ENCODE results near the gene B3GNT9.

B3GNT9 gene

DNA sequence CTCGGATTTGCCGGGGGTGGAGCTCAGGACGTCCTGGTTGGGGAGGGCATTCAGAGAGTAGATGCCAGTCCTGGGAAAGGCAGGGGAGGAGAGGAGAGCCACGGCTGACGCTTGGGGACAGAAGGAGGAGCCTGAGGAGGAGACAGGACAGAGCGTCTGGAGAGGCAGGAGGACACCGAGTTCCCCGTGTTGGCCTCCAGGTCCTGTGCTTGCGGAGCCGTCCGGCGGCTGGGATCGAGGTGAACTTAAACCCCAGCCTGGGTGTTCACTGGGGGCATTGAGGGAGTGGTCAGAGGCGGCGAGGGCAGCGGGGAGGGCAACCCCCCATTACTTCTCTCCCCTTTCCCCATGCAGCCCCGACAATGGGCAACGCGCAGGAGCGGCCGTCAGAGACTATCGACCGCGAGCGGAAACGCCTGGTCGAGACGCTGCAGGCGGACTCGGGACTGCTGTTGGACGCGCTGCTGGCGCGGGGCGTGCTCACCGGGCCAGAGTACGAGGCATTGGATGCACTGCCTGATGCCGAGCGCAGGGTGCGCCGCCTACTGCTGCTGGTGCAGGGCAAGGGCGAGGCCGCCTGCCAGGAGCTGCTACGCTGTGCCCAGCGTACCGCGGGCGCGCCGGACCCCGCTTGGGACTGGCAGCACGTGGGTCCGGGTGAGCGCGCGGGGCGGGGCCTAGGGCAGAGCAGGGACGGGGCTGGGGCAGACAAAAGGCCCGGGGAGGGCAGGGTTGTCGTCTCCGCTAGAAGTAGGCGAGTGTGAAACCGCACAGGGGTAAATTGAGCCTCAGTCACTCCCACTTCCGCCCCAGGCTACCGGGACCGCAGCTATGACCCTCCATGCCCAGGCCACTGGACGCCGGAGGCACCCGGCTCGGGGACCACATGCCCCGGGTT, 23.3 kb upstream of the B3GNT9 start:
- ChIA-PET CTCF (interaction anchor here (1.3 kb wide), 1 partner anchor 156 kb away, joined by 4 read pairs; no protein-coding TSS in a partner anchor), POLR2A (interaction anchor here (1.0 kb wide), 1 partner anchor 19 kb away, joined by 3 read pairs; no protein-coding TSS in a partner anchor)
- DNase-seq (ENCODE audit: extremely low spot score) = no peak
- TF ChIP-seq BHLHE40 (IDR thresholded peaks at IDR 0.05; ENCODE audit: borderline replicate concordance) (no peak), HDGF (IDR thresholded peaks at IDR 0.05; ENCODE audit: borderline replicate concordance) (no peak), SUZ12 (IDR thresholded peaks at IDR 0.05) (no peak), L3MBTL2 (conservative IDR thresholded peaks at IDR 0.05) (no peak), ELF4 (IDR thresholded peaks at IDR 0.05) (no peak), ARNT (IDR thresholded peaks at IDR 0.05) (no peak), FOXA1 (IDR thresholded peaks at IDR 0.05) (no peak), SP1 (IDR thresholded peaks at IDR 0.05) (no peak), TARDBP (IDR thresholded peaks at IDR 0.05) (no peak), NFRKB (IDR thresholded peaks at IDR 0.05) (no peak), ZNF384 (IDR thresholded peaks at IDR 0.05) (no peak)

DNA sequence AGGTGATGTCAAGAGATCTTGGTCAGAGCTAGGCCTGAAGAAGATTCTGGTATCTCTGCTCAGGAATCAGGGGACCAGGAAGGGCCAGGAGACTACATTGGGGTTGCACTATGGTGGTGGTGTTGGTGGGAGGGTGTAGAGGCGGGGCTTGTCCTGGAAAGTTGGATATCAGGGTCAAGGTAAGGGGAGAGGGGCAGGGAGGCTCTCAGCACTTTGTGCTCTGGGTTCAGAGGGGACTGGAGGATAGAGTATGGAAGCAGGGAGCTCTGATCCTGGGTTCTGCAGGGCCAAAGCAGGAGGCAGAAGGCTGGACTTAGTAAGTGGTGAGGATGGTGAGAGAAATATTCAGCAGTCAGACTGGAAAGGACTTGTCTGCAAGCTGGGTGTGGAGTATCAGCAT, 22.5 kb upstream of the B3GNT9 start:
- TF ChIP-seq ARNT (IDR thresholded peaks at IDR 0.05) = no peak
- TF ChIP-seq ELF4 (IDR thresholded peaks at IDR 0.05) = no peak
- TF ChIP-seq CTBP1 (IDR thresholded peaks at IDR 0.05; ENCODE audit: borderline replicate concordance) = no peak
- TF ChIP-seq, protein P1, sequence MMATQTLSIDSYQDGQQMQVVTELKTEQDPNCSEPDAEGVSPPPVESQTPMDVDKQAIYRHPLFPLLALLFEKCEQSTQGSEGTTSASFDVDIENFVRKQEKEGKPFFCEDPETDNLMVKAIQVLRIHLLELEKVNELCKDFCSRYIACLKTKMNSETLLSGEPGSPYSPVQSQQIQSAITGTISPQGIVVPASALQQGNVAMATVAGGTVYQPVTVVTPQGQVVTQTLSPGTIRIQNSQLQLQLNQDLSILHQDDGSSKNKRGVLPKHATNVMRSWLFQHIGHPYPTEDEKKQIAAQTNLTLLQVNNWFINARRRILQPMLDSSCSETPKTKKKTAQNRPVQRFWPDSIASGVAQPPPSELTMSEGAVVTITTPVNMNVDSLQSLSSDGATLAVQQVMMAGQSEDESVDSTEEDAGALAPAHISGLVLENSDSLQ (IDR thresholded peaks at IDR 0.05) = no peak
- TF ChIP-seq NFRKB (IDR thresholded peaks at IDR 0.05) = no peak
- CTCF ChIA-PET = interaction anchor here (1.3 kb wide), 1 partner anchor 155 kb away, joined by 4 read pairs; no protein-coding TSS in a partner anchor
- POLR2A ChIA-PET = no interaction called here
- DNase-seq (ENCODE audit: extremely low spot score) = no peak

DNA sequence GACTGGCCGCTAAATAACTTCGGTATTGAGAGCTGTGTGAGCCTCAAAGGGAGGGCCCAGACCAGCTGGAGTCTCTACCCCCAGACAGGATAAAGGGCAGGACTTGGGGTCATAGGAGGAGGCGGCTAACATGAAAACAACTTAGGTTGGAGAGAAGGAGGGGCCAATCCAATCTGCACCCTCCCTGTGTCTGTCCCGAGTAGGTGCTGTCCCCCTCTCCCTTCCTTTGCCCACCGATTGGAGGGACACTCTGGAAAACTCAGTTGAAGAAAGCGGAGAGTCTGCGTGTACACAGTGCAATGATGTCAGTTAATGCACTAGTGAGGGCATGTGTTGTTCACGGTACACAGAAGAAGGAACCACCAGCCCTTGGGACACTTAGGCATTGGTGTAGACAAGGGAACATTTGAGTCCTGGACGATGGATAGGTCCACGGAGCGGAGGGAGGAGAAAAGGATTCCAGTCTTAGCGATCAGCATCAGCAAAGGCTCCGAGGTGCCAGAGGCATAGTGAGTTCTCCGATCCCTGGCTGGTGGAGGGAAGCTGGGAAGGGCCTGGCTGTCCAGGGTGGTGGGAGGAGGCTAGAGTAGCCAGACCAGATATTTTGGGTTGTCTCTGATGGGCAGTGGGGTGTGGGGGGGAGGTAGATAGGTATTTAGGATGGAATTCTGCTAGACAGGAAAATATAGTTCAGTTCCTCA, 20.3 kb upstream of the B3GNT9 start:
- POLR2A ChIA-PET = interaction anchor here (0.7 to 2.4 kb wide), 10 partner anchors 9 to 357 kb away, joined by 3 to 8 read pairs (median 6); partner anchors contain the start of genes CES3, EXOC3L1 and TMEM208
- no peak for DNase-seq (ENCODE audit: extremely low spot score)
- CTCF ChIA-PET = interaction anchor here (1.0 to 3.5 kb wide), 3 partner anchors 11 to 153 kb away, joined by 3 to 19 read pairs (median 13); partner anchors contain the start of genes EXOC3L1, FBXL8 and TRADD
- no peak for TF ChIP-seq ZNF384 (IDR thresholded peaks at IDR 0.05)
- TF ChIP-seq ELF4 (IDR thresholded peaks at IDR 0.05) = no peak

DNA sequence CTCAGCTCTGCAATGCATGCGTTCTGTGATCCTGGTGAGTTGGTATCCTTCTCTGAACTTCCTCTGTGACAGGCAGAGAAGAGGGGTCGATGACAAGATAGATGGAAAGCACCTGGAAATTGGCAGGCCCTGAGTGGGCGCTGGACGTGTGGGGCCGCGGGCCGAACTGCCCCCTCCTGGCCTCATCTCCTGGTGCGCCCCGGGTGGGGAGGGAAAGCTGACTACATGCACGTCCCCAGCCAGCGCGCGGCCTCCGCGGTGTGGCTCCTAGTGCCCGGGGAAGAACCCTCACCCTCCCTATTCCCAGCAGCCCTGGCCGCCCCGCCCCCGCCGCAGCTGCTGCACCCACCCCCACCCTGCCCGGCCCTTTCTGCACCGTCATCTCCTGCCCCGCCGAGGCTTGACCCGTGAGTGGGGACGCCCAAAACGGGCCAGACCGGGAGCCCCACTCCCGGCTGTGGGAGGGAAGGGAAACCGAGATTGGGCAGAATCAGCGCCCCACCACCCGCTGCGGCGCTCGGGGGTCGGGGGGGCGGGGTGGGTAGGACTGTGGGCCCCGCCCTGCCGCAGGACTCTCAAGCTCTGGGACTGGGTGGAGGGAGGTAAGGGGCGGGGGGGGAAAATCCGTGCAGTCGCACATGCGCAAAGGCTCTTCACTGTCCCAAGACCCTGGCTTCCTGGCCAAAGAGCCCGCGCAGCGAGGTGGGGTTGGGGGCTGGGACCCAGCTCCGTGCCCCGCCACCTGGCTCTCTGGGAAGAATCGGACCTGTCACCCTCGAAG, 19.6 kb upstream of the B3GNT9 start, which contains the start of gene NOL3:
TSS of gene NOL3 (plus strand) at position 371 of the 781 bp plus-strand sequence.
- no peak for TF ChIP-seq ELF4 (IDR thresholded peaks at IDR 0.05)
- no peak for TF ChIP-seq NFRKB (IDR thresholded peaks at IDR 0.05)
- TF ChIP-seq LEF1 (IDR thresholded peaks at IDR 0.05; ENCODE audit: borderline replicate concordance) = no peak
- TF ChIP-seq HDGF (IDR thresholded peaks at IDR 0.05; ENCODE audit: borderline replicate concordance) = no peak
- TF ChIP-seq ARNT (IDR thresholded peaks at IDR 0.05) = no peak
- TF ChIP-seq, protein P1 (IDR thresholded peaks at IDR 0.05) = no peak
- TF ChIP-seq FOXK2 (IDR thresholded peaks at IDR 0.05) = no peak
- no peak for TF ChIP-seq SP1 (IDR thresholded peaks at IDR 0.05)
- TF ChIP-seq FOXA1 (IDR thresholded peaks at IDR 0.05) = no peak
- TF ChIP-seq BHLHE40 (IDR thresholded peaks at IDR 0.05; ENCODE audit: borderline replicate concordance) = no peak
- TF ChIP-seq FOXM1 (IDR thresholded peaks at IDR 0.05; ENCODE audit: borderline replicate concordance) = no peak
- TF ChIP-seq ZNF384 (IDR thresholded peaks at IDR 0.05) = no peak
- no peak for TF ChIP-seq SUZ12 (IDR thresholded peaks at IDR 0.05)
- TF ChIP-seq L3MBTL2 (conservative IDR thresholded peaks at IDR 0.05) = no peak
- no peak for TF ChIP-seq TARDBP (IDR thresholded peaks at IDR 0.05)
- TF ChIP-seq CTBP1 (IDR thresholded peaks at IDR 0.05; ENCODE audit: borderline replicate concordance) = no peak
- CTCF ChIA-PET = interaction anchor here (0.7 to 3.5 kb wide), 9 partner anchors 10 to 255 kb away, joined by 3 to 19 read pairs (median 5); partner anchors contain the start of genes EXOC3L1, FBXL8 and TRADD
- POLR2A ChIA-PET = interaction anchor here (0.7 to 2.4 kb wide), 10 partner anchors 8 to 209 kb away, joined by 3 to 9 read pairs (median 6); partner anchors contain the start of genes CES3, EXOC3L1 and TMEM208
- DNase-seq (ENCODE audit: extremely low spot score) = peak; percentile 62

DNA sequence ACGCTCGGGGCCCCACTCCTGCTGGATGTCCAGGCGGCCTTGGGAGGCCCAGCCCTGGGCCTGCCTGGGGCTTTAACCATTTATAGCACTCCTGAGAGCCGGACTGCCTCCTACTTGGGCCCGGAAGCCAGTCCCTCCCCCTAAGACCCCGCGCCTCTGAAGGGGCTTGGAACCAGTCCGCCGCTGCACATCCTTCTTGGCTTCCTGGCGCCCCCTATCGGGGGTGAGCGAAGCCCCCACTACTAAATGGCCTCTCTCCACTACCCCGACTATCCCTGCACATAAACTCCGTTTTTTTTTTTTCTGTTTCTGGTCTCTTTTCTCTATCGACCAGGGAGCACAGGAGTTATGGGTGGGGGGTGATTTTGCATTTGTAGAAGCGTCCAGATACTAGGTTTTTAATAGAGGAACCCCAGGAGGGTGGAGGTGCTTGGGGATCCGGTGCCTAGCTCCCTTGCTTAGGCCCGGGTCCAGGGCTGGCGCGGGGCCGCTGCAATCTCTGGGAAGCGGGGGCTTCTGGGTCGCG, 18.9 kb upstream of the B3GNT9 start:
- POLR2A ChIA-PET = interaction anchor here (1.2 to 2.4 kb wide), 6 partner anchors 8 to 157 kb away, joined by 5 to 9 read pairs (median 6); partner anchors contain the start of gene TMEM208
- TF ChIP-seq ZNF384 (IDR thresholded peaks at IDR 0.05) (peak; percentile 40; the same call in 1 of the 2 replicates), SUZ12 (IDR thresholded peaks at IDR 0.05) (no peak), FOXA1 (IDR thresholded peaks at IDR 0.05) (no peak)
- DNase-seq (ENCODE audit: extremely low spot score) = peak; percentile 59
- CTCF ChIA-PET = interaction anchor here (0.7 to 3.5 kb wide), 10 partner anchors 10 to 255 kb away, joined by 3 to 19 read pairs (median 4); partner anchors contain the start of genes EXOC3L1, FBXL8 and TRADD
